ENCODE measurements around the gene SH3GL2.

SH3GL2 gene

GRCh38 chr9:17839776-17840175 is 260.9 kb downstream of the SH3GL2 start:
- no peak overlapping the region for H3K4me3 ChIP-seq (replicated peaks; ENCODE audit: low read depth, low read length)
- no peaks in the 10 kb centered on the region; the same call in 1 of the 2 replicates for H3K27me3 ChIP-seq (replicated peaks; ENCODE audit: control insufficient read depth, insufficient read depth, low read length)
- no peak for DNase-seq (ENCODE audit: extremely low read depth, insufficient read length)
- H3K36me3 ChIP-seq (ENCODE audit: control insufficient read depth, insufficient read depth, low read length) = no peaks in the 10 kb centered on the region
- no peak for TF ChIP-seq CTCF (IDR thresholded peaks at IDR 0.05; ENCODE audit: insufficient read depth, low read length, poor library complexity, severe bottlenecking)

- no peak for TF ChIP-seq CTCF (IDR thresholded peaks at IDR 0.05; ENCODE audit: insufficient read depth, low read length, poor library complexity, severe bottlenecking)
- no peaks in the 10 kb centered on the region for H3K27me3 ChIP-seq (replicated peaks; ENCODE audit: control insufficient read depth, insufficient read depth, low read length)
- no peaks in the 10 kb centered on the region for H3K36me3 ChIP-seq (ENCODE audit: control insufficient read depth, insufficient read depth, low read length)
- H3K4me3 ChIP-seq (replicated peaks; ENCODE audit: low read depth, low read length) = no peak overlapping the region
- no peak for DNase-seq (ENCODE audit: extremely low read depth, insufficient read length)
Observed at GRCh38 chr9:17843236-17843635, 264.4 kb downstream of the SH3GL2 start.

All from GM06990 (cell line).